Measurements from ENCODE around the gene EIF2B1. TPM values are rescaled to one million over a fixed set of nuclear protein-coding genes. Genes with fewer than 3 reads are reported as not detected.

The EIF2B1 gene
- polyA plus RNA-seq, 4 donors = 58.4 to 70.3 (median 63.8) TPM

GRCh38 chr12:123572391-123572790 lies 61.1 kb downstream of the EIF2B1 start:
- DNase-seq (ENCODE audit: low read depth in 4 of 4, low spot score in 3 of 4) = no peak

GRCh38 chr12:123571343-123571813 lies 62.1 kb downstream of the EIF2B1 start:
- DNase-seq (ENCODE audit: low read depth in 4 of 4, low spot score in 3 of 4) = no peak

Other genes with a start within 250 kb of the EIF2B1 start
- gene KMT5A, start 249.6 kb downstream of the EIF2B1 start, polyA plus RNA-seq (ENCODE audit: insufficient read length in 4 of 4) = 10 to 100 TPM; 41.5 to 52.8 (median 50.8) TPM
- 1 to 10 TPM; 3.9 to 6.2 (median 5.5) TPM for gene RILPL2, start 197.0 kb downstream of the EIF2B1 start, polyA plus RNA-seq (ENCODE audit: insufficient read length in 4 of 4)
- gene SNRNP35, start 175.5 kb downstream of the EIF2B1 start, polyA plus RNA-seq (ENCODE audit: insufficient read length in 4 of 4) = 10 to 100 TPM; 32.3 to 47.6 (median 39.4) TPM
- 10 to 100 TPM; 15.9 to 24.1 (median 18.9) TPM for gene RILPL1, start 100.0 kb downstream of the EIF2B1 start, polyA plus RNA-seq (ENCODE audit: insufficient read length in 4 of 4)
- gene TMED2, start 49.1 kb downstream of the EIF2B1 start, polyA plus RNA-seq (ENCODE audit: insufficient read length in 4 of 4) = 100 to 1,000 TPM; 196 to 250 (median 223) TPM
- gene DDX55, start 31.6 kb downstream of the EIF2B1 start, polyA plus RNA-seq (ENCODE audit: insufficient read length in 4 of 4) = 10 to 100 TPM; 19.9 to 38.2 (median 31.2) TPM
- gene GTF2H3, start 143 bp upstream of the EIF2B1 start, polyA plus RNA-seq (ENCODE audit: insufficient read length in 4 of 4) = 10 to 100 TPM; 31.1 to 42.8 (median 36.8) TPM
- gene TCTN2, start 37.4 kb upstream of the EIF2B1 start, polyA plus RNA-seq (ENCODE audit: insufficient read length in 4 of 4) = 10 to 100 TPM; 19.5 to 32.5 (median 27.9) TPM
- gene ATP6V0A2, start 78.7 kb upstream of the EIF2B1 start, polyA plus RNA-seq (ENCODE audit: insufficient read length in 4 of 4) = 10 to 100 TPM; 18.0 to 24.3 (median 19.1) TPM
- gene DNAH10, start 128.6 kb upstream of the EIF2B1 start, polyA plus RNA-seq (ENCODE audit: insufficient read length in 4 of 4) = 1 to 10 TPM; 2.2 to 5.2 (median 4.3) TPM